GM19238 (cell line): ENCODE measurements around the gene MAPK12.
"Not testable (repeated sequence)": the region's sequence is repeated elsewhere in the genome, so short reads cannot be mapped to it uniquely, and the experiment has no call there.

Experiments used
- DNase-seq: peaks from one replicate; pipeline ENCODE4 v3.0.0; 2011; ENCODE audit warnings: low spot score; ENCODE audit not compliant: insufficient read length

The MAPK12 gene

GRCh38 chr22:50282361-50283155 is 21.1 kb upstream of the MAPK12 start:
- no peak for DNase-seq

- DNase-seq: no peak
Observed at GRCh38 chr22:50281957-50282356, 20.5 kb upstream of the MAPK12 start.

- DNase-seq: no peak
Observed at GRCh38 chr22:50281384-50281760, 19.9 kb upstream of the MAPK12 start.

GRCh38 chr22:50280708-50281383 is 19.4 kb upstream of the MAPK12 start:
- no peak for DNase-seq

GRCh38 chr22:50280022-50280707 is 18.7 kb upstream of the MAPK12 start:
- no peak for DNase-seq

- no peak for DNase-seq
Observed at GRCh38 chr22:50278956-50279619, 17.6 kb upstream of the MAPK12 start.

- DNase-seq: no peak
Observed at GRCh38 chr22:50278461-50278860, 17.0 kb upstream of the MAPK12 start.

GRCh38 chr22:50277761-50278160 is 16.3 kb upstream of the MAPK12 start:
- no peak for DNase-seq

- DNase-seq: peak; percentile 81
Observed at GRCh38 chr22:50276143-50276542, 14.7 kb upstream of the MAPK12 start.

GRCh38 chr22:50275181-50276055 is 13.9 kb upstream of the MAPK12 start:
- no peak for DNase-seq

- DNase-seq: no peak
Observed at GRCh38 chr22:50274771-50275170, 13.3 kb upstream of the MAPK12 start.

- peak; percentile 71 for DNase-seq
Observed at GRCh38 chr22:50274311-50274710, 12.8 kb upstream of the MAPK12 start.

- not testable (repeated sequence) for DNase-seq
Observed at GRCh38 chr22:50273781-50274180, 12.3 kb upstream of the MAPK12 start.

GRCh38 chr22:50273352-50273751 is 11.9 kb upstream of the MAPK12 start:
- not testable (repeated sequence) for DNase-seq

GRCh38 chr22:50272044-50272802 is 10.7 kb upstream of the MAPK12 start:
- no peak for DNase-seq

- DNase-seq: peak; percentile 84
Observed at GRCh38 chr22:50271519-50271970, 10.1 kb upstream of the MAPK12 start.

- peak; percentile 81 for DNase-seq
Observed at GRCh38 chr22:50270666-50271394, 9.3 kb upstream of the MAPK12 start.

GRCh38 chr22:50269970-50270665 is 8.6 kb upstream of the MAPK12 start, which contains the start of gene MAPK11:
MAPK11 (minus strand) TSS chr22:50270380; CDS start chr22:50270292, 88 bp downstream.
- peak; percentile 80 for DNase-seq
